HepG2 (cell line): ENCODE results near the gene PHYH. TPM values are rescaled to one million over a fixed set of nuclear protein-coding genes. Genes with fewer than 3 reads are reported as not detected.

Source experiments
- DNMT3B ChIP-seq: conservative IDR thresholded peaks from 2 replicates; pipeline ENCODE4 v1.6.1; 2016; ENCODE audit warnings: missing biosample characterization, control low read depth
- GTF2F1 ChIP-seq: fragments of 150-350 bp; IDR thresholded peaks from 2 replicates; pipeline ENCODE4 v1.6.1; 2014; ENCODE audit warnings: low read length
- HNRNPUL1 ChIP-seq: fragments of 200-400 bp; formaldehyde crosslinking; IDR thresholded peaks from 2 replicates; pipeline ENCODE4 v1.6.1; 2017; ENCODE audit warnings: low read depth, mild to moderate bottlenecking, low read length, moderate library complexity
- KDM3A ChIP-seq: IDR thresholded peaks from 2 replicates; pipeline ENCODE4 v1.6.1; 2018; ENCODE audit warnings: low read depth, missing compliant biosample characterization
- NCOA2 ChIP-seq: sonication (generic); formaldehyde crosslinking; IDR thresholded peaks from 2 replicates; pipeline ENCODE4 v1.8.0; 2022; ENCODE audit warnings: inconsistent platforms
- NFATC3 ChIP-seq: sonication (generic); formaldehyde crosslinking; IDR thresholded peaks from 2 replicates; pipeline ENCODE4 v1.5.1; 2020; ENCODE audit warnings: mild to moderate bottlenecking, missing genetic modification reagents
- PPARG ChIP-seq: conservative IDR thresholded peaks from 2 replicates; pipeline ENCODE4 v1.6.1; 2016; ENCODE audit warnings: missing biosample characterization, missing genetic modification reagents
- RBM39 ChIP-seq: fragments of 200-400 bp; formaldehyde crosslinking; IDR thresholded peaks from one replicate; pipeline ENCODE4 v1.6.1; 2018; ENCODE audit warnings: antibody characterized with exemption, mild to moderate bottlenecking, low read depth, low read length; ENCODE audit not compliant: poor library complexity, severe bottlenecking
- TBX2 ChIP-seq: sonication (generic); formaldehyde crosslinking; IDR thresholded peaks from 2 replicates; pipeline ENCODE4 v1.5.0; 2020; ENCODE audit warnings: missing genetic modification reagents, mild to moderate bottlenecking, borderline replicate concordance
- ZNF17 ChIP-seq: sonication (generic); formaldehyde crosslinking; IDR thresholded peaks from 2 replicates; pipeline ENCODE4 v1.5.0; 2020; ENCODE audit warnings: mild to moderate bottlenecking, missing genetic modification reagents
- ZNF224 ChIP-seq: sonication (generic); formaldehyde crosslinking; IDR thresholded peaks from 2 replicates; pipeline ENCODE4 v1.5.0; 2020; ENCODE audit warnings: mild to moderate bottlenecking, missing genetic modification reagents
- ZNF225 ChIP-seq: sonication (generic); formaldehyde crosslinking; IDR thresholded peaks from 2 replicates; pipeline ENCODE4 v1.4.0; 2020; ENCODE audit warnings: mild to moderate bottlenecking, missing genetic modification reagents
- ZNF232 ChIP-seq: sonication (generic); formaldehyde crosslinking; IDR thresholded peaks from 2 replicates; pipeline ENCODE4 v1.4.0; 2020; ENCODE audit warnings: missing genetic modification reagents, borderline replicate concordance
- ZNF263 ChIP-seq: sonication (generic); formaldehyde crosslinking; IDR thresholded peaks from 2 replicates; pipeline ENCODE4 v1.4.0; 2020; ENCODE audit warnings: missing genetic modification reagents
- polyA plus RNA-seq, 8 experiments: library from polyadenylated mRNA; depleted of rRNA in 3 of 8; stranded (reverse) in 7 of 8; unstranded in 1 of 8; fragments of >200 nt; fragmentation: Illumina TruSeq in 4 of 8; extraction: Trizol in 4 of 8; gene quantifications; 2 replicates each; pipeline versions ENCODE4 v1.2.1 to v1.2.3, GENCODE V29; 2011 to 2016; ENCODE audit warnings: low read depth in 4 of 8, missing spikeins in 1 of 8, mixed read lengths in 1 of 8; ENCODE audit not compliant: insufficient read depth in 1 of 8
- total RNA-seq, 5 experiments: library from RNA; depleted of rRNA; stranded (reverse); fragments of >200 nt; fragmentation: Illumina TruSeq; extraction: Trizol; gene quantifications; 2 replicates each; pipeline ENCODE4 v1.2.3, GENCODE V29; 2016; ENCODE audit warnings: low read depth in 1 of 5
- TF ChIP-seq, protein P1 (sequence below): sonication (generic); formaldehyde crosslinking; IDR thresholded peaks from 2 replicates; pipeline ENCODE4 v1.9.0; 2021; ENCODE audit warnings: missing genetic modification reagents, mild to moderate bottlenecking, borderline replicate concordance
- TF ChIP-seq, protein P2 (sequence below): sonication (generic); formaldehyde crosslinking; IDR thresholded peaks from 2 replicates; pipeline ENCODE4 v1.5.0; 2020; ENCODE audit warnings: mild to moderate bottlenecking, missing genetic modification reagents
- TF ChIP-seq, protein P3 (sequence below): IDR thresholded peaks from 2 replicates; pipeline ENCODE4 v1.6.1; 2016
- TF ChIP-seq, protein P4 (sequence below): IDR thresholded peaks from 2 replicates; pipeline ENCODE4 v1.6.1; 2012; ENCODE audit warnings: low read length, improper control_type of control experiment
- TF ChIP-seq, protein P5 (sequence below): sonication (generic); formaldehyde crosslinking; IDR thresholded peaks from 2 replicates; pipeline ENCODE4 v1.4.0; 2020; ENCODE audit warnings: missing genetic modification reagents, mild to moderate bottlenecking, borderline replicate concordance

Gene PHYH
- total and polyA plus RNA-seq, 2 of the 13 experiments (the other 11 are each of a cell fraction or from before 2014, with no cell fraction given): 27.2 to 34.5 TPM

DNA sequence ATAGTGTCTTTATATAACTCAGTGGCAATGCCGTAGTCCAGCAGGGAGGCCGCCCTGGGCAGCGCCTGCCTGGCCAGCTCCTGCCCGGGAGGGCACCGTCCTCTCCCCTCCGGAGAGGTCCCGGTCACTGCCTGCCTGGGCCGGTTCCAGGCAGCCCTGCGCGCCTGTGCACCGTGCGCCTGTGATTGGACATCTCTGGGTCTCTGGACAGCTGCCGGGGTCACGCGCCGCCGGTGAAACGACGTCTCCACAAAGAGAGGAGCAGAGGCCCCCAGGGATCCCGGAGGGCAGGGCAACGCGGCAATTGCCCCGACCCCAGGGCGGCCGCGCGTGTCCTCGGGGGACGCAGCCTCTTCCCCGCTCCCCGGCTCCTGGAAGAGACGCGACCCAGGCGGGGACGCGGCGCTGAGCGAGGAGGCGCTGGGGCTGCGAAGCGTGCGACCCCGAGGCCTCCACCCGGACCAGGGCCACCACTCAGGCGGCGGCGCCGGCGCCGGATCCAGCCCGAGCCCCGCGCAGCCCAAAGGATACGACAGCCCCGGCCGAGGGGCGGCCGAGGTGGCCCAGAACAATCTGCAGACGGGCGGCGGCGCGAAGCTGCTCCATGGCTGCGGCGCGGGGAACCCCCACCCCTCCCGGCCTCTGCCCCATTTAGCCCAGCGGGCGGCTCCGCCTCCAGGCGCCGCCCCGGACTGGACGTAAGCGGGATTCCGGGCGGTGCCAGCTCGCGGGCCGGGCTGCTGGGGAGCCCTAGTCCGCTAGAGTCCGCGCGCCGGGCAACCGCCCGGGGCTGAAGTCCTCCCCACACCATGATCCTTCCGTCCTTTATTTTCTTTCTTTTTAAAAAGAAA lies at the start of gene PHYH (continued):
- TF ChIP-seq HNRNPUL1 (peak; percentile 64; the same call in 1 of the 2 replicates), ZNF224 (no peak), ZNF17 (CRISPR knock-in tag) (0 out of 2 replicates have a peak, but pooled peaks have one; percentile 34), PPARG (CRISPR knock-in tag) (peak; percentile 85), ZNF263 (CRISPR knock-in tag) (peak; percentile 94), DNMT3B (CRISPR knock-in tag) (no peak), ZNF232 (CRISPR knock-in tag) (no peak), ZNF225 (CRISPR knock-in tag) (peak; percentile 25; the same call in 1 of the 2 replicates), KDM3A (CRISPR knock-in tag) (0 out of 2 replicates have a peak, but pooled peaks have one; percentile 25), RBM39 (peak; percentile 71), GTF2F1 (no peak), TBX2 (CRISPR knock-in tag) (peak; percentile 90), NFATC3 (CRISPR knock-in tag) (no peak), NCOA2 (CRISPR knock-in tag) (no peak)
- TF ChIP-seq, protein P1, sequence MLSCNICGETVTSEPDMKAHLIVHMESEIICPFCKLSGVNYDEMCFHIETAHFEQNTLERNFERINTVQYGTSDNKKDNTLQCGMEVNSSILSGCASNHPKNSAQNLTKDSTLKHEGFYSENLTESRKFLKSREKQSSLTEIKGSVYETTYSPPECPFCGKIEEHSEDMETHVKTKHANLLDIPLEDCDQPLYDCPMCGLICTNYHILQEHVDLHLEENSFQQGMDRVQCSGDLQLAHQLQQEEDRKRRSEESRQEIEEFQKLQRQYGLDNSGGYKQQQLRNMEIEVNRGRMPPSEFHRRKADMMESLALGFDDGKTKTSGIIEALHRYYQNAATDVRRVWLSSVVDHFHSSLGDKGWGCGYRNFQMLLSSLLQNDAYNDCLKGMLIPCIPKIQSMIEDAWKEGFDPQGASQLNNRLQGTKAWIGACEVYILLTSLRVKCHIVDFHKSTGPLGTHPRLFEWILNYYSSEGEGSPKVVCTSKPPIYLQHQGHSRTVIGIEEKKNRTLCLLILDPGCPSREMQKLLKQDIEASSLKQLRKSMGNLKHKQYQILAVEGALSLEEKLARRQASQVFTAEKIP (CRISPR knock-in tag): no peak
- TF ChIP-seq, protein P2, sequence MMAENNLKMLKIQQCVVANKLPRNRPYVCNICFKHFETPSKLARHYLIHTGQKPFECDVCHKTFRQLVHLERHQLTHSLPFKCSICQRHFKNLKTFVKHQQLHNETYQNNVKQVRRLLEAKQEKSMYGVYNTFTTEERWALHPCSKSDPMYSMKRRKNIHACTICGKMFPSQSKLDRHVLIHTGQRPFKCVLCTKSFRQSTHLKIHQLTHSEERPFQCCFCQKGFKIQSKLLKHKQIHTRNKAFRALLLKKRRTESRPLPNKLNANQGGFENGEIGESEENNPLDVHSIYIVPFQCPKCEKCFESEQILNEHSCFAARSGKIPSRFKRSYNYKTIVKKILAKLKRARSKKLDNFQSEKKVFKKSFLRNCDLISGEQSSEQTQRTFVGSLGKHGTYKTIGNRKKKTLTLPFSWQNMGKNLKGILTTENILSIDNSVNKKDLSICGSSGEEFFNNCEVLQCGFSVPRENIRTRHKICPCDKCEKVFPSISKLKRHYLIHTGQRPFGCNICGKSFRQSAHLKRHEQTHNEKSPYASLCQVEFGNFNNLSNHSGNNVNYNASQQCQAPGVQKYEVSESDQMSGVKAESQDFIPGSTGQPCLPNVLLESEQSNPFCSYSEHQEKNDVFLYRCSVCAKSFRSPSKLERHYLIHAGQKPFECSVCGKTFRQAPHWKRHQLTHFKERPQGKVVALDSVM: peak; percentile 30
- TF ChIP-seq, protein P3, sequence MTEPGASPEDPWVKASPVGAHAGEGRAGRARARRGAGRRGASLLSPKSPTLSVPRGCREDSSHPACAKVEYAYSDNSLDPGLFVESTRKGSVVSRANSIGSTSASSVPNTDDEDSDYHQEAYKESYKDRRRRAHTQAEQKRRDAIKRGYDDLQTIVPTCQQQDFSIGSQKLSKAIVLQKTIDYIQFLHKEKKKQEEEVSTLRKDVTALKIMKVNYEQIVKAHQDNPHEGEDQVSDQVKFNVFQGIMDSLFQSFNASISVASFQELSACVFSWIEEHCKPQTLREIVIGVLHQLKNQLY (CRISPR knock-in tag): no peak
- TF ChIP-seq, protein P4, sequence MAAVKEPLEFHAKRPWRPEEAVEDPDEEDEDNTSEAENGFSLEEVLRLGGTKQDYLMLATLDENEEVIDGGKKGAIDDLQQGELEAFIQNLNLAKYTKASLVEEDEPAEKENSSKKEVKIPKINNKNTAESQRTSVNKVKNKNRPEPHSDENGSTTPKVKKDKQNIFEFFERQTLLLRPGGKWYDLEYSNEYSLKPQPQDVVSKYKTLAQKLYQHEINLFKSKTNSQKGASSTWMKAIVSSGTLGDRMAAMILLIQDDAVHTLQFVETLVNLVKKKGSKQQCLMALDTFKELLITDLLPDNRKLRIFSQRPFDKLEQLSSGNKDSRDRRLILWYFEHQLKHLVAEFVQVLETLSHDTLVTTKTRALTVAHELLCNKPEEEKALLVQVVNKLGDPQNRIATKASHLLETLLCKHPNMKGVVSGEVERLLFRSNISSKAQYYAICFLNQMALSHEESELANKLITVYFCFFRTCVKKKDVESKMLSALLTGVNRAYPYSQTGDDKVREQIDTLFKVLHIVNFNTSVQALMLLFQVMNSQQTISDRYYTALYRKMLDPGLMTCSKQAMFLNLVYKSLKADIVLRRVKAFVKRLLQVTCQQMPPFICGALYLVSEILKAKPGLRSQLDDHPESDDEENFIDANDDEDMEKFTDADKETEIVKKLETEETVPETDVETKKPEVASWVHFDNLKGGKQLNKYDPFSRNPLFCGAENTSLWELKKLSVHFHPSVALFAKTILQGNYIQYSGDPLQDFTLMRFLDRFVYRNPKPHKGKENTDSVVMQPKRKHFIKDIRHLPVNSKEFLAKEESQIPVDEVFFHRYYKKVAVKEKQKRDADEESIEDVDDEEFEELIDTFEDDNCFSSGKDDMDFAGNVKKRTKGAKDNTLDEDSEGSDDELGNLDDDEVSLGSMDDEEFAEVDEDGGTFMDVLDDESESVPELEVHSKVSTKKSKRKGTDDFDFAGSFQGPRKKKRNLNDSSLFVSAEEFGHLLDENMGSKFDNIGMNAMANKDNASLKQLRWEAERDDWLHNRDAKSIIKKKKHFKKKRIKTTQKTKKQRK: no peak
- TF ChIP-seq, protein P5, sequence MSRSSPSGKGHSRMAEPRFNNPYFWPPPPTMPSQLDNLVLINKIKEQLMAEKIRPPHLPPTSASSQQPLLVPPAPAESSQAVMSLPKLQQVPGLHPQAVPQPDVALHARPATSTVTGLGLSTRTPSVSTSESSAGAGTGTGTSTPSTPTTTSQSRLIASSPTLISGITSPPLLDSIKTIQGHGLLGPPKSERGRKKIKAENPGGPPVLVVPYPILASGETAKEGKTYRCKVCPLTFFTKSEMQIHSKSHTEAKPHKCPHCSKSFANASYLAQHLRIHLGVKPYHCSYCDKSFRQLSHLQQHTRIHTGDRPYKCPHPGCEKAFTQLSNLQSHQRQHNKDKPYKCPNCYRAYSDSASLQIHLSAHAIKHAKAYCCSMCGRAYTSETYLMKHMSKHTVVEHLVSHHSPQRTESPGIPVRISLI: no peak
